Measurements from ENCODE around the gene LRRC8D.

Gene LRRC8D

GRCh38 chr1:89834083-89834704 is 13.4 kb downstream of the LRRC8D start:
- DNase-seq: no peak

DNA sequence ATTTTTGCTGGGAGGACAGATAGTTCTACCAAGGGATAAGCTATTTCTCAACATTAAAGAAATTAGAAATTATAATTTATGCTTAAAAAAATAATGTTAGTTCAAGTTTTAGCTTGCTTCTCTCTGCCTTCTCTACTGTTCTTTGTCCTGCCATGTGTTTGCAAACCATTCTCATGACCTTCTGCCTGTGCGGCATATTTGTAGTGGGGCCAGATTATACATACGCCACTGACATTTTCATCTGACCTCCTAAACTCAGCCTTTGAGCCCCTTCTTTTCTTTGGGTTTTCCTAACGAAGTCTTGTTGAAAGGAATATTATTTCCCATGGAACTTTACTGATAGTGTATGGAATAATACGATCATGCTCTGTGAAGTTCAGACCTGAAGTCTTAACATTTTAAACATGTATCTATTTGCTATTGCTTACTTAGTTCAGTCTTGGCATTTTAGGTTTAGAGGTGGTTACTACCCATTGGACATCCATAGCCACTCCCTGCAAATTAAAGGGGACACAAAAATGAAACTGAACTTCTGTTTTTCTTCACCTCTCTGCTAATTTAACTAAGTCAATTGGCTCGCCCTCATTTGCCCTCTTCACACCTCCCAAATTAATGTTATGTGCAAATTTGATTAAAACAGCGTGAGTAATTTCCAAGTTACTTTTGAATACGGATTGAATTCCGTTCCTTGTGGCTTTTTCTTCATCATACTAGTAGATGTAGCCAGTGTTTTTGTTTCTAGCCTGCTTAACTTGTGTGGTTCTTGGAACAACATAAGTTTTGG is 15.6 kb downstream of the LRRC8D start:
- DNase-seq: no peak

DNA sequence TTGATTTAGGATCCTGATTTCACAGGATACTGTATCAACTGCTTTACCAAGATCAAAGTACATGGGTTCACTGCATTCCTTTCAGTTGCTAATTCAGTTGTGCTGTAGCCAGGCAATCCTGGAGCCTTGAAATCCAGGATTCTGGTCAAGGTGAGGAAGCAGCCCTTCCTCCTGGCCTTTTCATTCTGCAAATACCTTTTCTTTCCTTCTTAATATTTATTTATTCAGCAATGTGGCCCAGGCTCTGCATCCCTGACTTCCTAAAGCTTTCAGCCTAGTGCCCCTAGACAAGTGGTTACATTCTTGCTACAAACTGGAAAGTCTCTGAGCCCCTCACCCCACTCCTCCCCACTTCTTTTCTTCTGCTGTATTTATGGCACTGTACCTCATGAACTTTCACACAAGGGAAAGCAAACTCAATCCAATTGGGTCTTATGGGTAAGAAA is 16.2 kb downstream of the LRRC8D start:
- DNase-seq: no peak

- no peak for DNase-seq
These were observed 16.7 kb downstream of the LRRC8D start for GRCh38 chr1:89837510-89837909.

DNA sequence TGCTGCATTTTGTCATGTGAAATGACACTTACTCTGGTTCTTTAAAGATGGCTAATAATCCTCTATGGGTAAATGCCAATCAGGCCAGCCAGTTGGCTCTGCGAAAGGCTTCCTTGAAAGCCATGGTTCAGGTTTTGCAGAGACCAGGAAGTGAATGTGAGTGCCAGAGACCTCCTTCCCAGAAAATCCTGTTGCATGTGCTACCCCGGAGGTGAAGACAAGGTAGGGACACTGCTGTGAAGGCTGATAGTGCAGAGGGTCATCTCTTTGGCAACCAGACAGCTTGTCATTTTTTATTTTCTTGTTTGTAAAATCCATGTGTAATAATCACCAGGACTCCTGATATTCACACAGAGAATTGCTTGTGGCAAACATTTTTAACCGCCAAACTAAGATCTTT is 18.7 kb downstream of the LRRC8D start:
- DNase-seq: no peak

DNA sequence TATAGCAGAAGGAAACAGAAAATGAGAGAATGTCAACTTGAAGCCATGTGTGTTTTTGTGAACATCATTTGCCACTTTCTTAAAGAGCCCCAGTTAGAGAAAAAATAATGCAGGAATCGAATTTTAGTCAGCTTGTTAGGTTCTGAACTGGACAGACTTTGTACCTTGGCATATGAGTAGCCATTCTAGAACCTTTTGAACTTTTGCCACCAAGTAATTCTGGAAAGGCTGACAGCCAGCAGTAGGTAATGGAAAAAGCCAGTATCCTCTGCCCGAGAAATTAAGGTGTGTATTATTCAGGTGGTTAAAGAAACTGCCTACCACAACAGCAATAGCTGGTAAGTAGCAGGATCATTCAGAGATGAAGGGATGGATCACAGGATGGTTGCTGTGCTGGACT is 20.7 kb downstream of the LRRC8D start:
- DNase-seq: no peak

DNA sequence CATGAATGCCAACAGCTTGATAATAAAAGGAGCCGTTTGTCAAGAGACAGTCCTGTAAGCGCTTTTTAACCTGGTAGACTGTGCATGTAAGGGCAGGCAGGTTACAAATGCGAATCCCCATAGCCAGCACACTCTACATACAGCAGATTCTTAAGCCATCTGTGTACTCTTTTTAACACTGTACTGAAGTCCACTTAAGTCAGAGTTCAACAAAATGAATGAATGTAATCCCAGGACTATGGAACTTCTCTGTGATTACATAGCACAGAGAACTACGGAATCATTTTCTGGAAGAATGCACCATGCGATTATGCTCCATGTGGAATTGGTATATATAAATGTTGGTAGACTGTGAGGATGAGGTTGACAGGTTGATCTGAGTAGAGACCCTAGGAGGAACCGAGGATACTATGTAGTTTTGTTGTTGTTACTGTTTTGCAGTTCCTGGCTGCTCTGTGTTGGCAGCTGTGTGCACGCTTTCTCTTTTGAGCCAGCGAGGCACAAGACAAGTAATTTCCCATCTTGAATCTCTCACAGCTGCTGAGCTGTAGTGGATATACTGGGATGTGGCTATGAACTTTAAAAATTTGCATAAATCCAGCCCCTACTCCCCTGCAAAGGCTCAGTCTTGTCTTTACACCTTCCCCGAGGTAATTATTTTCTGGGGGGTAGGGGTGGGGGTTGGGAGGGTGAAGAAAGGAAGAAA is 21.9 kb downstream of the LRRC8D start:
- peak; percentile 50 for DNase-seq

- DNase-seq: peak; percentile 71
These were observed 22.7 kb downstream of the LRRC8D start for GRCh38 chr1:89843273-89844130.

DNA sequence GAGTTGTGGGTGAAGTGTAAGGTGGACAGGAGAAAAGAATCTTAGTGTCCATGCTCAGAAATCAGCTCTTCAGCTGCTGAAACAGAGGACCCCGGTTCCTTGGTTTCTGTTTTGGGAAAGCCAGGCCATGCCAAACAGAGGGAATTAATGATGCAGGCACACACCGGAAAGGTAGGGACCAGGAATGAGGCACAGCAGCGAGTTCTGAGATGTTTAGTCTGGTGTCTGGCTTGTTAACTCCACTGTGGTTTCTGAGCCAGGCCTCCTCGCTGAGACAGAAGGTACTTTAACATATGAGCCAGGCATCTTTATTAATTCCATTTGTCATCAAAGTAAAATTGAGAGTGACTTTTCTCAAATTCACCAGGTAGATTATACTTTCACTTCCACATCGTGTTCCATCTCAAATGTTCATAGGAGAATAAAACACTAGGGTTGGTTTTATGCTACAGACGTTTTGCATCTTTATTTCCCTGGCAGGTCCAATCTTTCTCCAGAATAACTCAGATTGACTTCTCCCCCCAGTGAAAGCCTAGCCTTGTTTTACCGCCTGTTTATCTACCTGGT is 23.5 kb downstream of the LRRC8D start:
- DNase-seq: peak; percentile 23

GRCh38 chr1:89844860-89845259 is 24.0 kb downstream of the LRRC8D start:
- DNase-seq: no peak

DNA sequence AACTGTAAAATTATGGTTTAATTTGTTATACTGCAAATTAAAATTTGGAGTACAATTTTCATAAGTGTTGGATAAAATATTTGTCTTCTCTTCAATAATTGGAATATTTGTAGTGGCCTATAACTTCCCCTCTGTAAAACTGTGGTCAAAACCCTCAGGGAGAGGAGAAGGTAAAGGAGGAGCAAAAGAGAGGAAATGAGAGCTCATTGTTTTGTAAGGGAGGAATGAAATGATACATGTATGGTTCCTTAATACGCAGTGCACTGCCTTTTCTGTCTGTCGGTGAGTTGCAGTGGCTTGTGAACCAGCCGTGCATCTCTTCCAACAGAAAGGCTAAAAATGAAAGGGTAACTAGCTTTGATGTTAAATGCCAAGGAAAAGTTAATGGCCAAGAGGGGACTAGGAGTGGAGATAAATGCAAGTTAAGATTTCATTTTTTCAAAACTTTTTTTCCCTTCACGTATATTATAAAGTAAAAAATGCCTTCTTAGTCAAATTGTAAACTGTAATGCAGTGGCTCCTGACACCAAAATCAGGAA is 26.4 kb downstream of the LRRC8D start:
- no peak for DNase-seq

GRCh38 chr1:89850844-89851415 is 30.1 kb downstream of the LRRC8D start:
- no peak for DNase-seq

DNA sequence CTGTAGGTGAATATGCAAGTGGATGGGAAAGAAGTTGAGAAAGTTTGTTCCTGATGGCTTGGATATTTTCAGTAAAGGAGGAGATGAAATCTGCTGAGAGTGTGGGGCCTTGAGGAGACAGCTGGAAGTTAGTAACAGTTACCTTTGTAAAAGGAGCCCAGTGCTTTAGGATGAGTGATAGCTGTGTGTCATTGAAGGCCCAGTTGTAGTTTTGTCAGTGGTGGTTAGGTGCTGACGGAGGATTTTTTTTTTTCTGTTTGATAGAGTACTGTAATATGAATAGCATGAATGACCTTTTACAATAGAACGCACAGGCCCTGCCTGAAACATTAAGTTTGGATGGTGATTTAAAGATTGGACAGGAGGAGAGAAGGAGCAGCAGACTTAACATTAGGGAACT is 33.3 kb downstream of the LRRC8D start:
- no peak for DNase-seq

GRCh38 chr1:89855413-89856123 is 34.7 kb downstream of the LRRC8D start:
- DNase-seq: peak; percentile 85

- no peak for DNase-seq
These were observed 42.5 kb downstream of the LRRC8D start for GRCh38 chr1:89863165-89863830.

- DNase-seq: peak; percentile 90
These were observed 44.9 kb downstream of the LRRC8D start for GRCh38 chr1:89865498-89866382.

DNA sequence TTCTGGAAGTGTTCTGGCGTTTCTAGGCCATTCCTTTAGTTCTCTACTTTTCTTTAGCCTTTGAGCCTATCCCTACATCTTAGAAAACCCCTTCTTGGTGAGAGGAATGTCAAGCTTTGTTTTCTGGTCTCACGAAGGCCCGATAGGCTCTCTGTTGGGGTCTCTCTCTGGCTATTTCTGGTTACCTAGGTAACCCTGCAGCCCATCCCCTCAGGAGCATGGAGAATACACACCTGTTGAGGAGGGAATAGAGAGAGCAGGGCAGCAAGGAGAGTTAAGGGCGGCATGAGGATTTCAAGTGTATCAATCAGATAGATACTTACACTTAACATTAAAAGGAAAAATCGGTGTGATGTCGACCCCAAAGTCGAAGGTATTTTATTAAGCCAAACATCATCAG is 45.7 kb downstream of the LRRC8D start:
- no peak for DNase-seq

GRCh38 chr1:89870998-89871397 is 50.2 kb downstream of the LRRC8D start:
- DNase-seq: no peak

DNA sequence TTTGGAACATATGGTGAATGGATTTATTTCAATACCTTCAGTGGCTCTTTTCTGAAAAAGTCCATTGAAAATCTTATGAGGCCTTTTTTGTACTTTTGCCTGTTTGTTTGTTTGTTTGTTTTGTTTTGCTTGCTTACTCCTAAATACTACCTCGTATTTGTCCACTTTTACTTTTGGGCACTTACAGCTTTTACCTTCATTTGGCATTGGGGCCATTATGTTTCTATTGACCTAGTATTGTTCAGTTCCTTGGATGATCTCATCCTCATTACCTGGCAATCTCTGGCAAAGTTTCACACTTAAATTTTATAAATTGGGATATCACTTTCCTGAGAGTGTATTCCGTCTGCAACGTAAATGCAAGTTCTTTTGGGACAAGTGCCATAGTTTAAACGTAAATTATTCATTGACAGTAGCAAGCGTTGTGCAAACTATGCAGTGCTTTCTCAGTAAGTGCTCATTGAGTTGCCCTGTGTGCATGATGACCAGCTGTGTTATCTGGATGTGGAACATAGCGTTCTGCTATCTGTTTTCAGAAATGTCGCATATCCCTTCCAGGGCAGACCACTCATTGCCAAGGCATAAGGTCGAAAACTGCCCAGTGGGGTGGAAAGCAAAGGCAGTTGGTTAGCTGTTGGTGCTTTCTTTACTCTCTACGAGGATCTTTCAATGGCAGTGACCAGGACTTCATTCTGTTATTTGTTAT is 51.1 kb downstream of the LRRC8D start:
- no peak for DNase-seq
